ENCODE results near the gene TJP3. TPM values are rescaled to one million over a fixed set of nuclear protein-coding genes. Genes with fewer than 3 reads are reported as not detected.

TJP3 gene
- total RNA-seq, 1 donor, result not detected

DNA sequence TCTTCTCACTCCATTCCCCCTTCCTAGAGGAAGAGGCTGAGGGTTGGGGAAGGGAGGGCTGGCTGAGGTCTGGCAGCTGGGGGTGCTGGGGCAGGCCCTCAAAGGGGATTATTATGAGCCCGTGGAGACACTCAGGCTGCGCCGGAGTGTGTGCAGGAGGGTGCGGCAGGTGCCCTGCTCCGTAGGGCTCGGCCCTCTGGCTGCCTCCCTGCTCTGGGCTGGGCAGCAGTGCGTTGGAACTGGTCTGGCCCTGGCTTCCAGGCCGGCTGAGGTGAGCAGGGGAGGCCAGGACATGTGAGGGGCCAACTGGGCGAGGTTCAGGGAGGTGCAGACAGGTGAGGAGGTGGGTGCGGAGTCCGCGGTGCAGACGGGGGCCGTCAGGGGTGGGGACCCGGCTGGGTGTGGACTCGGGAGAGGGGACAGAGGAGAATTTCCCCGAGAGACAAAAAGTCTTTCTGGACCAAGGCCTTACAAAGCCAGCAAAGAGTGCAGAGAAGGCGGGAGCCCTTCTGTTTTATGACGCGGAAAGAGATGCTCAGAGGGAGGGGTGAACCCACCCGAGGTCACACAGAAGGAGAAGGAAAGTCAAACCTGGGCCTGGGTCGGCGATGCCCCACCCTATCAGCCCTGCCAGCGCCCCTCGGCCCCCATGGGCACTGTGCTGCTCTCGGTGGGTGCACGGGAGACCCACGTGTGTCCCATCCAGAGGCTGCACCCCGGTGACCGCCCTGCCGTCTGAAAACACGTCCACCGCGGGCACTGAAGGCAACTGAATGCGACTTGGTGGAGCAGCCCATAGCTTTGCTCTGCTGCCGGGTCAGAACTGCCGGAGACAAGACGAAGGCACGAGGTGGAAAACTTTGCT is 38.9 kb upstream of the TJP3 start:
- DNase-seq (ENCODE audit: low read depth), result no peak
- no peak overlapping the region for H3K4me3 ChIP-seq (ENCODE audit: low read depth, low read length)
- TF ChIP-seq, protein P1, sequence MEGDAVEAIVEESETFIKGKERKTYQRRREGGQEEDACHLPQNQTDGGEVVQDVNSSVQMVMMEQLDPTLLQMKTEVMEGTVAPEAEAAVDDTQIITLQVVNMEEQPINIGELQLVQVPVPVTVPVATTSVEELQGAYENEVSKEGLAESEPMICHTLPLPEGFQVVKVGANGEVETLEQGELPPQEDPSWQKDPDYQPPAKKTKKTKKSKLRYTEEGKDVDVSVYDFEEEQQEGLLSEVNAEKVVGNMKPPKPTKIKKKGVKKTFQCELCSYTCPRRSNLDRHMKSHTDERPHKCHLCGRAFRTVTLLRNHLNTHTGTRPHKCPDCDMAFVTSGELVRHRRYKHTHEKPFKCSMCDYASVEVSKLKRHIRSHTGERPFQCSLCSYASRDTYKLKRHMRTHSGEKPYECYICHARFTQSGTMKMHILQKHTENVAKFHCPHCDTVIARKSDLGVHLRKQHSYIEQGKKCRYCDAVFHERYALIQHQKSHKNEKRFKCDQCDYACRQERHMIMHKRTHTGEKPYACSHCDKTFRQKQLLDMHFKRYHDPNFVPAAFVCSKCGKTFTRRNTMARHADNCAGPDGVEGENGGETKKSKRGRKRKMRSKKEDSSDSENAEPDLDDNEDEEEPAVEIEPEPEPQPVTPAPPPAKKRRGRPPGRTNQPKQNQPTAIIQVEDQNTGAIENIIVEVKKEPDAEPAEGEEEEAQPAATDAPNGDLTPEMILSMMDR (IDR thresholded peaks at IDR 0.05; ENCODE audit: insufficient read depth, low read length), result no peak

GRCh38 chr19:3669947-3670795 is 38.0 kb upstream of the TJP3 start:
- TF ChIP-seq, protein P1 (IDR thresholded peaks at IDR 0.05; ENCODE audit: insufficient read depth, low read length), result no peak
- peak overlapping the region; percentile 48 for H3K4me3 ChIP-seq (ENCODE audit: low read depth, low read length)
- peak; percentile 95 for DNase-seq (ENCODE audit: low read depth)

GRCh38 chr19:3670796-3671679 is 37.1 kb upstream of the TJP3 start:
- TF ChIP-seq, protein P1 (IDR thresholded peaks at IDR 0.05; ENCODE audit: insufficient read depth, low read length), result no peak
- H3K4me3 ChIP-seq (ENCODE audit: low read depth, low read length), result peak overlapping the region; percentile 48
- peak; percentile 85 for DNase-seq (ENCODE audit: low read depth)

- peak; percentile 25 for DNase-seq (ENCODE audit: low read depth)
Observed at GRCh38 chr19:3671680-3672574, 36.3 kb upstream of the TJP3 start.

GRCh38 chr19:3672575-3672948 is 35.6 kb upstream of the TJP3 start:
- TF ChIP-seq, protein P1 (IDR thresholded peaks at IDR 0.05; ENCODE audit: insufficient read depth, low read length), result no peak
- no peak overlapping the region for H3K4me3 ChIP-seq (ENCODE audit: low read depth, low read length)
- no peak for DNase-seq (ENCODE audit: low read depth)

More at GRCh38 chr19:3671680-3672574, 36.3 kb upstream of the TJP3 start:
- TF ChIP-seq, protein P1 (IDR thresholded peaks at IDR 0.05; ENCODE audit: insufficient read depth, low read length), result peak; percentile 13
- no peak overlapping the region for H3K4me3 ChIP-seq (ENCODE audit: low read depth, low read length)
